Mesenchymal stem cell (in vitro differentiated cells and primary cell): ENCODE data around the gene RAB11FIP4.

ENCODE experiments used
- DNase-seq: peaks from one replicate; pipeline ENCODE4 v3.0.0-alpha.2; 2013
- H2AFZ ChIP-seq: one replicate; pipeline ENCODE4 v1.6.1; 2013; ENCODE audit warnings: low read depth, mild to moderate bottlenecking, control low read depth, inconsistent platforms, low read length, moderate library complexity
- H2AK5ac ChIP-seq: 2 replicates; pipeline ENCODE4 v1.6.1; 2013; ENCODE audit warnings: low read length, moderate library complexity, mild to moderate bottlenecking, inconsistent platforms; ENCODE audit not compliant: severe bottlenecking
- H2BK120ac ChIP-seq: one replicate; pipeline ENCODE4 v1.6.1; 2013; ENCODE audit warnings: low read depth, mild to moderate bottlenecking, inconsistent platforms, low read length, moderate library complexity
- H2BK12ac ChIP-seq, 2 experiments: one replicate each; pipeline ENCODE4 v1.6.1; 2013; ENCODE audit warnings: inconsistent platforms in 2 of 2, low read length in 2 of 2, mild to moderate bottlenecking in 2 of 2, moderate library complexity in 2 of 2, control low read depth in 1 of 2
- H2BK15ac ChIP-seq: one replicate; pipeline ENCODE4 v1.6.1; 2013; ENCODE audit warnings: mild to moderate bottlenecking, low read depth, inconsistent platforms; ENCODE audit not compliant: poor library complexity, severe bottlenecking
- H2BK5ac ChIP-seq: 2 replicates; pipeline ENCODE4 v1.6.1; 2013; ENCODE audit warnings: low read depth, mild to moderate bottlenecking, low read length, control low read depth, inconsistent platforms; ENCODE audit not compliant: poor library complexity, severe bottlenecking
- H3K14ac ChIP-seq, 2 experiments: one replicate each; pipeline ENCODE4 v1.6.1; 2013; ENCODE audit warnings: inconsistent platforms in 2 of 2, low read length in 2 of 2, control low read depth in 1 of 2, mild to moderate bottlenecking in 1 of 2, moderate library complexity in 1 of 2
- H3K18ac ChIP-seq, 2 experiments: one replicate each; pipeline ENCODE4 v1.6.1; 2013; ENCODE audit warnings: inconsistent platforms in 2 of 2, low read length in 2 of 2, control low read depth in 1 of 2, low read depth in 1 of 2, mild to moderate bottlenecking in 1 of 2
- H3K23ac ChIP-seq, 2 experiments: one replicate each; pipeline ENCODE4 v1.6.1; 2013; ENCODE audit warnings: inconsistent platforms in 2 of 2, low read length in 2 of 2, mild to moderate bottlenecking in 2 of 2, moderate library complexity in 2 of 2, control low read depth in 1 of 2
- H3K27ac ChIP-seq: 2 replicates; pipeline ENCODE4 v1.5.1; 2013; ENCODE audit warnings: mild to moderate bottlenecking, moderate library complexity, low read length, control low read depth, inconsistent platforms; ENCODE audit not compliant: poor library complexity, severe bottlenecking
- H3K27me3 ChIP-seq, 2 experiments: 2 replicates each; pipeline versions ENCODE4 v1.6.1 to v1.7.0; 2013; ENCODE audit warnings: low read length in 2 of 2, mild to moderate bottlenecking in 2 of 2, moderate library complexity in 2 of 2, control low read depth in 1 of 2, inconsistent platforms in 1 of 2; ENCODE audit not compliant: control insufficient read depth in 1 of 2, insufficient read depth in 1 of 2
- H3K36me3 ChIP-seq, 2 experiments: 2 replicates each; pipeline versions ENCODE4 v1.6.1 to v1.7.0; 2013; ENCODE audit warnings: low read length in 2 of 2, control low read depth in 1 of 2, inconsistent platforms in 1 of 2, low read depth in 1 of 2, mild to moderate bottlenecking in 1 of 2; ENCODE audit not compliant: insufficient read depth in 2 of 2, control insufficient read depth in 1 of 2
- H3K4ac ChIP-seq, 2 experiments: one replicate each; pipeline ENCODE4 v1.6.1; 2013; ENCODE audit warnings: inconsistent platforms in 2 of 2, low read length in 2 of 2, mild to moderate bottlenecking in 2 of 2, moderate library complexity in 2 of 2, control low read depth in 1 of 2, low read depth in 1 of 2
- H3K4me1 ChIP-seq: 2 replicates; pipeline ENCODE4 v1.6.1; 2013; ENCODE audit warnings: low read depth, low read length, control low read depth; ENCODE audit not compliant: control insufficient read depth, insufficient read depth
- H3K4me2 ChIP-seq: 2 replicates; pipeline ENCODE4 v1.6.1; 2013; ENCODE audit warnings: low read length, mild to moderate bottlenecking, inconsistent platforms; ENCODE audit not compliant: poor library complexity, severe bottlenecking
- H3K4me3 ChIP-seq, 2 experiments: 2 replicates each; pipeline versions ENCODE4 v1.5.1 to v1.7.0; 2013; ENCODE audit warnings: low read length in 2 of 2, mild to moderate bottlenecking in 2 of 2, control low read depth in 1 of 2, low read depth in 1 of 2; ENCODE audit not compliant: insufficient read depth in 1 of 2
- H3K79me1 ChIP-seq: replicated peaks from 2 replicates; pipeline ENCODE4 v1.6.1; 2013; ENCODE audit warnings: mild to moderate bottlenecking, control low read depth, low read length, inconsistent platforms; ENCODE audit not compliant: poor library complexity, severe bottlenecking
- H3K9ac ChIP-seq: 2 replicates; pipeline ENCODE4 v1.7.0; 2013; ENCODE audit warnings: mild to moderate bottlenecking, low read length, moderate library complexity
- H3K9me3 ChIP-seq: 2 replicates; pipeline ENCODE4 v1.7.0; 2013; ENCODE audit warnings: mild to moderate bottlenecking, low read length; ENCODE audit not compliant: control insufficient read depth
- H4K8ac ChIP-seq: one replicate; pipeline ENCODE4 v1.6.1; 2013; ENCODE audit warnings: inconsistent platforms, mild to moderate bottlenecking, low read length, moderate library complexity
- H4K91ac ChIP-seq: one replicate; pipeline ENCODE4 v1.6.1; 2013; ENCODE audit warnings: mild to moderate bottlenecking, low read length, inconsistent platforms
- WGBS: methylation state at CpG from one replicate; pipeline ENCODE4 v1.1.7; 2013; ENCODE audit warnings: mixed read lengths; 5-methylcytosine and 5-hydroxymethylcytosine counted together

RAB11FIP4 gene

DNA sequence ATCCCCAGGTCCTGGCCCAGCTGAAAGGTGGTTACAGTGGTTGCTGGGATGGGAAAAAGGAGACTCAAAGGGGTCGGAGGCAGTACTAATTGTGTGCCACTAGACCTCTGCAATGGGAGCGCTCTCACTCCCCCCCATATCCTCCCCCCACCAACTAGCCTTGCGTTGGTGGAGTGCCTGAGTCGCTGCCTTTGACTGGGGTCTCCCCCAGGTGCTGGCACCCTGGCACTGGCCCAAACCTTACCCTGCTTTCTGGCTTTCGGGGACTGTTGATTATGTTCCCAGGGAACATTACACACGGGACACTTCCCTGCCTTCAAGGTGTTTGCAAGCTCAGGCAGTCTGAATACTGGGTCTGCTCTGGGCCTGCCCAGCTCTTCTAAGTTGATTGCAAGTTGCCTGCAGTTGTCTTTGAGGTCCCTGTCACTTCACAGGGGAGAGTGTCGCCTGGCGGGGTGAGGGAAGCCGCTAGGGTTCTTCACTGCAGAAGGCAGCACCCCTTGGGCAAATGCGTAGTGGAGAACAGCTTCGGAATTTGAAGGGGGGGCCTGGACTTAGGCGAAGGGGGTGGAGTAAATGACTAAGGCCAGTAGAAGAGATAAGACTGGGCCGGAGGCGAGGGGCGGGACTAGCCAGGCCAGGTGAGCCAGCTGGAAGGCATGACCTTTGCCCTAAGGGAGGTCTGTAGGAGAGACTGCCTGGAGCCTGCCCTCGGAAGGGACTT is 98.0 kb downstream of the RAB11FIP4 start:
- no peaks in the 10 kb centered on the region for H3K9me3 ChIP-seq
- no peak overlapping the region for H3K4me3 ChIP-seq
- no peak overlapping the region for H2BK120ac ChIP-seq
- H4K8ac ChIP-seq = no peak overlapping the region
- H3K9ac ChIP-seq = no peak overlapping the region
- no peak overlapping the region for H3K18ac ChIP-seq
- H4K91ac ChIP-seq = no peak overlapping the region
- 32% methylated on average over 16 of the region's 16 CpGs for WGBS
- no peak for DNase-seq
- H3K4ac ChIP-seq = no peak overlapping the region
- H2AFZ ChIP-seq = no peak overlapping the region
- no peak overlapping the region for H2AK5ac ChIP-seq
- H3K23ac ChIP-seq = no peak overlapping the region
- H3K4me2 ChIP-seq = no peak overlapping the region
- no peak overlapping the region for H2BK15ac ChIP-seq
- H2BK5ac ChIP-seq = no peak overlapping the region
- H3K27me3 ChIP-seq = peaks cover 82 to 91% of the 10 kb centered on the region in 2 experiments
- no peaks in the 10 kb centered on the region for H3K36me3 ChIP-seq
- H2BK12ac ChIP-seq = no peak overlapping the region
- no peaks in the 10 kb centered on the region for H3K79me1 ChIP-seq
- H3K4me1 ChIP-seq = peaks cover 11% of the 10 kb centered on the region
- H3K14ac ChIP-seq = no peak overlapping the region
- H3K27ac ChIP-seq = no peak overlapping the region

DNA sequence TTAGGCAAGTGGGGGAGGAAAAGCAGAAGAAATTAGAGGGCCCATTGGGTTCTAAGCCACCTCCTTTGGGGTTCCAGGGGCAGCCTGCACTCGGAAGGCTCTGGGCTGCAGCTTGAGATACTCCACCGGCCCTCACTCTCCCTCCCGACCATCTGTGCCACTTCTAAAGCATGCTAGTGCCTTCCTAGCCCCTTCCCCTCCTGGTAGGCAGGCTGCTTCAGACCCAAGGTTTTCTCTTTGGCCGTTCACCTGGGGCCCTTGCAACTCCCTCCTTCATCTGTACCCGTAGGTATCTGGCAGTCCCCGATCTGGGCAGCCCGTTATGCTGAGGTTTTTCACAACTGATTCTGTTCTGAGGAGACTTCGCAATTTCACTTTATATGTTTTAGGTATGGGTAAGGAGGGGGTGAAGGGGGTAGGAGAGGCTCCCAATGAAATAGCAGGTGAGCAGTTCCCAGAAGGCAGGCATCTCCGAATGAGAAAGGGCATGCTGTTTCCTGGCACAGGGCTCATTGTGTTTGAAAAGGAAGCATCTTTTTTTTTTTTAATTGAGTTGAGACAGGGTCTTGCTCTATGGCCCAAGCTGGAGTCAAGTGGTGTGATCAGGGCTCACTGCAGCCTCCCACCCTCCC is 98.7 kb downstream of the RAB11FIP4 start:
- Histone ChIP-seq H3K4me1 (peaks cover 13% of the 10 kb centered on the region), H3K4me3 (no peak overlapping the region), H3K4ac (no peak overlapping the region), H2BK5ac (no peak overlapping the region), H3K23ac (no peak overlapping the region), H3K14ac (no peak overlapping the region), H2BK120ac (no peak overlapping the region), H3K27me3 (peaks cover 76 to 89% of the 10 kb centered on the region in 2 experiments), H2AK5ac (no peak overlapping the region), H4K8ac (no peak overlapping the region), H2AFZ (no peak overlapping the region), H3K9me3 (no peaks in the 10 kb centered on the region), H3K79me1 (no peaks in the 10 kb centered on the region), H4K91ac (no peak overlapping the region), H3K36me3 (no peaks in the 10 kb centered on the region), H3K9ac (no peak overlapping the region), H2BK12ac (no peak overlapping the region), H3K27ac (no peak overlapping the region), H3K4me2 (no peak overlapping the region), H2BK15ac (no peak overlapping the region), H3K18ac (no peak overlapping the region)
- no peak for DNase-seq
- 51% methylated on average over 9 of the region's 9 CpGs for WGBS

DNA sequence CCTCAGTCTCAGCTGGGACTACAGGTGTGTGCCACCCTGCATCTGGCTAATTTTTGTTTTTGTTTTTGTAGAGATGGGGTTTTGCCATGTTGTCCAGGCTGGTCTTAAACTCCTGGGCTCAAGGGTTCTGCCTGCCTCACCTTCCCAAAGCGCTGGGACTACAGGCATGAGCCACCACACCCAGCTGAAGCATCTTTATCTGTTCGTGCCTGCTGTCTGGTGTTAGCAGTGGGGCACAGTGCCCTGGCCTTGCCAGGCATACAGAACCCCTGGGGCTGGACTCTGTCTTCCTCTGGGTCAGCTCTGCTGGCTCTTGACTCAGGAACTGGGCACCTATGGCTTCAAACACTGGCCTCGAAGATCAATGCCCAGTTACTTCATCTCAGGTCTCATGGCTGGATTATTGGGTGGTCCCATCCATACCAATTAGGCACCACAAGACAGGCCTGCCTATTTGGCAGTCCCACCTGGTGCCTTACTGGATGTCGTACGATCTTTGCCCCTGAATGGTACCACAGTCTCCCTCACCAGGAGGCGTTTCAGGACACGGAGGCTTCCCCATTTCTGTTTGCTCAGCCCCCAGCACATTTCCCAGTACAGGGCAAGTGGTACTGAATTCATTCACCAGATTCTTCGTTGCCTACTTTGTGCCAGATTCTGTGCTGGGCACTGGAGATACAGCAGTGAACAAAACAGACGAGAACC is 99.3 kb downstream of the RAB11FIP4 start:
- H3K14ac ChIP-seq = no peak overlapping the region
- DNase-seq = no peak
- H3K4ac ChIP-seq = no peak overlapping the region
- H3K18ac ChIP-seq = no peak overlapping the region
- H3K4me2 ChIP-seq = no peak overlapping the region
- H3K4me3 ChIP-seq = no peak overlapping the region
- no peak overlapping the region for H2AFZ ChIP-seq
- H3K27me3 ChIP-seq = peaks cover 74 to 85% of the 10 kb centered on the region in 2 experiments
- H4K91ac ChIP-seq = no peak overlapping the region
- no peaks in the 10 kb centered on the region for H3K36me3 ChIP-seq
- peaks cover 13% of the 10 kb centered on the region for H3K4me1 ChIP-seq
- H3K9me3 ChIP-seq = no peaks in the 10 kb centered on the region
- H2BK12ac ChIP-seq = no peak overlapping the region
- H2AK5ac ChIP-seq = no peak overlapping the region
- H3K79me1 ChIP-seq = no peaks in the 10 kb centered on the region
- H4K8ac ChIP-seq = no peak overlapping the region
- H2BK120ac ChIP-seq = no peak overlapping the region
- no peak overlapping the region for H3K23ac ChIP-seq
- 90% methylated on average over 9 of the region's 9 CpGs for WGBS
- no peak overlapping the region for H3K27ac ChIP-seq
- no peak overlapping the region for H2BK15ac ChIP-seq
- no peak overlapping the region for H2BK5ac ChIP-seq
- H3K9ac ChIP-seq = no peak overlapping the region
